C4-2B (cell line): ENCODE data around the gene KRTAP10-6.
"Not testable (repeated sequence)": the region's sequence is repeated elsewhere in the genome, so short reads cannot be mapped to it uniquely, and the experiment has no call there.

Source experiments
- ZFX ChIP-seq: fragments of 450-650 bp; IDR thresholded peaks from 2 replicates; pipeline ENCODE4 v1.6.1; 2017
- TF ChIP-seq, protein P1 (sequence below): fragments of 450-650 bp; conservative IDR thresholded peaks from 2 replicates; pipeline ENCODE4 v1.5.1; 2017; ENCODE audit warnings: mild to moderate bottlenecking

DNA sequence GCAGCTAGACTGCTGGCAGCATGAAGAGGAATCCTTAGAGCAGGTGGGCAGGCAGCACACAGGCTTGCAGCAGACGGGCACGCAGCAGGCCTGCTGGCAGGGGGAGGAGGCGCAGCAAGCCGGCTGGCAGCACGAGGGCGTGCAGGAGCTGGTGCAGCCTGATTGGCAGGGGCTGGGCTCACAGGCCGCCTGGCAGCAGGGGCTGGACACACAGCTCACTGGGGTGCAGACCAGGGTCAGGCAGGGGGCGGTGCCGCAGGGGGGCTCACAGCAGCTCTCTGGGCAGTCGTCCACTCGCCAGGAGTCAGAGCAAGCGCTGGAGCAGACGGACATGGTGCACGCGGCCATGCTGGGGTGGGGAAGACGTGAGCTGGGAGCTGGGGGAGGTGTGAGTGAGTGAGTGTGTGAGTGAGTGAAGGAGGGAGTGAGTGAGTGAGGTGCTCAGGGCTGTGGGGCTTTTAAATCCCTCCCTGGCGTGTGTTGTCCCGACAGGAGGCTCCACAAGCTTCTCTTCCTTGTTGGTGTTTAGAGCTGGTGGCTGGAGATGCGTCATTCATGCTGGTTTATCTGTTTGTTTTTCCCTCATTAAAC is 12.0 kb downstream of the KRTAP10-6 start, which contains the start of gene KRTAP10-5:
- TF ChIP-seq, protein P1, sequence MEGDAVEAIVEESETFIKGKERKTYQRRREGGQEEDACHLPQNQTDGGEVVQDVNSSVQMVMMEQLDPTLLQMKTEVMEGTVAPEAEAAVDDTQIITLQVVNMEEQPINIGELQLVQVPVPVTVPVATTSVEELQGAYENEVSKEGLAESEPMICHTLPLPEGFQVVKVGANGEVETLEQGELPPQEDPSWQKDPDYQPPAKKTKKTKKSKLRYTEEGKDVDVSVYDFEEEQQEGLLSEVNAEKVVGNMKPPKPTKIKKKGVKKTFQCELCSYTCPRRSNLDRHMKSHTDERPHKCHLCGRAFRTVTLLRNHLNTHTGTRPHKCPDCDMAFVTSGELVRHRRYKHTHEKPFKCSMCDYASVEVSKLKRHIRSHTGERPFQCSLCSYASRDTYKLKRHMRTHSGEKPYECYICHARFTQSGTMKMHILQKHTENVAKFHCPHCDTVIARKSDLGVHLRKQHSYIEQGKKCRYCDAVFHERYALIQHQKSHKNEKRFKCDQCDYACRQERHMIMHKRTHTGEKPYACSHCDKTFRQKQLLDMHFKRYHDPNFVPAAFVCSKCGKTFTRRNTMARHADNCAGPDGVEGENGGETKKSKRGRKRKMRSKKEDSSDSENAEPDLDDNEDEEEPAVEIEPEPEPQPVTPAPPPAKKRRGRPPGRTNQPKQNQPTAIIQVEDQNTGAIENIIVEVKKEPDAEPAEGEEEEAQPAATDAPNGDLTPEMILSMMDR = not testable (repeated sequence)
- TF ChIP-seq ZFX = not testable (repeated sequence)
